Omental fat pad (tissue), 4 donors: Measurements from ENCODE around the gene DGKZ. TPM values are rescaled to one million over a fixed set of nuclear protein-coding genes. Genes with fewer than 3 reads are reported as not detected.
"Not testable (repeated sequence)": the region's sequence is repeated elsewhere in the genome, so short reads cannot be mapped to it uniquely, and the experiment has no call there.

Experiments
- ATAC-seq: fragments of 150-250 bp; one replicate; pipeline ENCODE4 v1.9.1; 2016; ENCODE audit warnings: mild to moderate bottlenecking, moderate library complexity; ENCODE audit not compliant: low FRiP score
- DNase-seq: peaks from one replicate; pipeline ENCODE4 v3.0.0-alpha.2; 2019; ENCODE audit warnings: low spot score
- total RNA-seq, 4 donors: library from RNA; depleted of rRNA; stranded (reverse); fragments of >200 nt; gene quantifications; one replicate each; pipeline ENCODE4 v1.1.0, GENCODE V29; 2016
- TF ChIP-seq, protein P1 (sequence below), 3 donors: fragments of 450-650 bp; IDR thresholded peaks; one replicate each; pipeline ENCODE4 v1.5.1; 2016 to 2017; ENCODE audit warnings: antibody characterized with exemption in 3 of 3, mild to moderate bottlenecking in 3 of 3, moderate library complexity in 2 of 3

Gene DGKZ
- total RNA-seq, 4 donors from 2014 or later: 29.2 to 79.4 (median 63.3) TPM

DNA sequence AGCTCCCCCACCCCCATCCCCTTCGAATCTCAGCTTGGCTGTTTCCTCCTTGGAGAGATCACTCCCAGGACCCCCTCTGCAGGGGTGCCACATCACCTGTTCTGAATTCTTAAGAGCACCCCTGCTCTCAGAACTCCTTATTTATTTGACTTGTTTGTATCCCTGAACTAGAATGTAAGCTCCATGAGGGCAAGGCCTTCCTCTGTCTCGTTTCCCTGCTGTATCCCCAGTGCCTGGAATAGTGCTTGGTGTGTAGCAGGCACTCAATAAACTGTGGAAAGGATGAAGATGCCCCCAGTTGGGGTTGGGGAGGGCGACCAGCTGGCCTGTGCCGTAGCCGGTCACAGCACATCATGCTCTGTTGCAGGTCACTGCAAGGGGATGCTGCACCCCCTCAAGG is 30.6 kb downstream of the DGKZ start:
- TF ChIP-seq, protein P1, sequence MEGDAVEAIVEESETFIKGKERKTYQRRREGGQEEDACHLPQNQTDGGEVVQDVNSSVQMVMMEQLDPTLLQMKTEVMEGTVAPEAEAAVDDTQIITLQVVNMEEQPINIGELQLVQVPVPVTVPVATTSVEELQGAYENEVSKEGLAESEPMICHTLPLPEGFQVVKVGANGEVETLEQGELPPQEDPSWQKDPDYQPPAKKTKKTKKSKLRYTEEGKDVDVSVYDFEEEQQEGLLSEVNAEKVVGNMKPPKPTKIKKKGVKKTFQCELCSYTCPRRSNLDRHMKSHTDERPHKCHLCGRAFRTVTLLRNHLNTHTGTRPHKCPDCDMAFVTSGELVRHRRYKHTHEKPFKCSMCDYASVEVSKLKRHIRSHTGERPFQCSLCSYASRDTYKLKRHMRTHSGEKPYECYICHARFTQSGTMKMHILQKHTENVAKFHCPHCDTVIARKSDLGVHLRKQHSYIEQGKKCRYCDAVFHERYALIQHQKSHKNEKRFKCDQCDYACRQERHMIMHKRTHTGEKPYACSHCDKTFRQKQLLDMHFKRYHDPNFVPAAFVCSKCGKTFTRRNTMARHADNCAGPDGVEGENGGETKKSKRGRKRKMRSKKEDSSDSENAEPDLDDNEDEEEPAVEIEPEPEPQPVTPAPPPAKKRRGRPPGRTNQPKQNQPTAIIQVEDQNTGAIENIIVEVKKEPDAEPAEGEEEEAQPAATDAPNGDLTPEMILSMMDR (IDR thresholded peaks at IDR 0.05): no peak
- DNase-seq (no peak), ATAC-seq (no peak)

DNA sequence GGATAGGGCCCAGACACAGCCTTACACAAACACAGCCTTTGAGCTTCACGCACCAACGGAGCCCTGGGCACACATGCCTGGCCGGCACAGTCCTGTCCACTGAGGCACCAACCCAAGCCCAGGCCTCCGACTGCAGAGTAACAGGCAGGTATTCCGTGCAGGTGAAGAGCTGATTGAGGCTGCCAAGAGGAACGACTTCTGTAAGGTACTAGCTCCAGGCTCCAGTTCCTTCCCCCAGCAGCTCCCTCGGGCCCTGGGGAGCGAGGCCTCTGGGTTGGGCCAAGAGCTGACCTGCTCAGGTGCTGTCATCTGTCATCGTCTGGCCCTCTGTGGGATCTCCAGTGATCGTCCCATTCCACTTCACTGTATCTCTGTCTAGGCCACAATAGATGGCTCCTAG is 31.0 kb downstream of the DGKZ start:
- no peak for DNase-seq
- TF ChIP-seq, protein P1 (IDR thresholded peaks at IDR 0.05): no peak
- no peak for ATAC-seq

DNA sequence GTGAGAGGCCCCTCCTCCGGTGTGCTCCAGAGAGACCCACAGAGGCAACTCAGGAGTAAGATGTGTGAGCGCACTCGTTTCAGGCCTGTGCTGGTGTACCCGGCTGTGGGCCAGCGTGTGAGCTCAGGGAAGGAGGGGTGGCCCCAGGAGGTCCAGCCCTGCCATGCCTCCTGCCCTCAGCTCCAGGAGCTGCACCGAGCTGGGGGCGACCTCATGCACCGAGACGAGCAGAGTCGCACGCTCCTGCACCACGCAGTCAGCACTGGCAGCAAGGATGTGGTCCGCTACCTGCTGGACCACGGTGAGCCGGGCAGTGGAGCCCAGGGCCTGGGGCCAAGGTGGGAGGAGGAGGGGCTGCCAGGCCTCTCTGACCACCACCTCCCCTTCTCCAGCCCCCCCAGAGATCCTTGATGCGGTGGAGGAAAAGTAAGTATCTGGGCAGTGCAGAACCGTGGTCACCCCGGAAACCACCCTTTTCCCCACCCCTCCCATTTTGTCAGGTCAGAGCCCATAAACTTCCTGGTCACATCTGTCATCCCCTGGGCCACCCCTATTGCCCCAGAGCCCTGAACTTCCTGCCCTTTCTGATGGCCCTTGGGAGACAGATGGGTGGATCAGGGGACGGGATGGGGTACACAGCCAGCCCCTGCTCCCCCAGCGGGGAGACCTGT is 31.7 kb downstream of the DGKZ start:
- TF ChIP-seq, protein P1 (IDR thresholded peaks at IDR 0.05): no peak
- DNase-seq (no peak), ATAC-seq (no peak)

DNA sequence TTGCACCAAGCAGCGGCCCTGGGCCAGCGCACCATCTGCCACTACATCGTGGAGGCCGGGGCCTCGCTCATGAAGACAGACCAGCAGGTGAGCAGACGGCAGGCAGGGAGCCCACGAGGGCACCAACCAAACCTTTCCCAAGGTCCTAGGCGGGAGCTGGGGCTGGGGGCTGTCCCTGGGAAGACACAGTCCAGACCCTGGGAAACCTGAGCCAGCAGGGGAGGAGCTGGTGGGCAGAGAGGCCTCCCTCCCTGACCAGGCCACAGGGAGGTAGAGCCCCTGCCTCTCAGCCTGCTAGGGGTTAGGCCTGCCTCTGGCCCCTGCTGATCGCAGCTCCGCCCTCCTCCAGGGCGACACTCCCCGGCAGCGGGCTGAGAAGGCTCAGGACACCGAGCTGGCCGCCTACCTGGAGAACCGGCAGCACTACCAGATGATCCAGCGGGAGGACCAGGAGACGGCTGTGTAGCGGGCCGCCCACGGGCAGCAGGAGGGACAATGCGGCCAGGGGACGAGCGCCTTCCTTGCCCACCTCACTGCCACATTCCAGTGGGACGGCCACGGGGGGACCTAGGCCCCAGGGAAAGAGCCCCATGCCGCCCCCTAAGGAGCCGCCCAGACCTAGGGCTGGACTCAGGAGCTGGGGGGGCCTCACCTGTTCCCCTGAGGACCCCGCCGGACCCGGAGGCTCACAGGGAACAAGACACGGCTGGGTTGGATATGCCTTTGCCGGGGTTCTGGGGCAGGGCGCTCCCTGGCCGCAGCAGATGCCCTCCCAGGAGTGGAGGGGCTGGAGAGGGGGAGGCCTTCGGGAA is 32.4 kb downstream of the DGKZ start:
- DNase-seq, ATAC-seq: not testable (repeated sequence)

DNA sequence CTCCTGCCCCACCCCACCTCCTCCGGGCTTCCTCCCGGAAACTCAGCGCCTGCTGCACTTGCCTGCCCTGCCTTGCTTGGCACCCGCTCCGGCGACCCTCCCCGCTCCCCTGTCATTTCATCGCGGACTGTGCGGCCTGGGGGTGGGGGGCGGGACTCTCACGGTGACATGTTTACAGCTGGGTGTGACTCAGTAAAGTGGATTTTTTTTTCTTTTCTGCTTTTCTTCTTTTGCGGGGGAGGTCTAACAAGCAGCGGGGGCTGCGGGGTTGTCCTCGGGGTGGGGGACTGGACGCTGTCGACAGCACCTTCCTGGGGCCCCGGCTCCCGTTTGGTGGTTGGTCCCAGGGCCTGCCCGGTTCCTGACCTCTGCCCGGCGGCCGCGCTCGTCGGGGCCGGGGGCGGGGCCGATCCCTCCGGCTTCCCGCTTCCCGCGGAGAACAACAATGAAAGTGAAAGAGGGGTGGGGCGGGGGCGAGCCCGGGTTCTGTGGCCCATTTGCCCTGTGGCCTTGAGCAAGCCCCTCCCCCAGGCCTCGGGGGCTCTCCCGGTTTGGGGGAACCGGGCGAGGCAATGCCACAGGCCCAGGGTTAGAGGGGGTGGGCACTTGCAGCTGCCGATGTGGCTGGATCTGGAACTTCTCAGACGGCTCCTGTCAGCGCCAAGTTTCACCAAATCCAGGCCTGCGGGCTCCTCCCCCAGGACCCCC is 33.2 kb downstream of the DGKZ start:
- peak; percentile 48 for DNase-seq
- TF ChIP-seq, protein P1 (IDR thresholded peaks at IDR 0.05): no peak
- peak; percentile 15 for ATAC-seq

DNA sequence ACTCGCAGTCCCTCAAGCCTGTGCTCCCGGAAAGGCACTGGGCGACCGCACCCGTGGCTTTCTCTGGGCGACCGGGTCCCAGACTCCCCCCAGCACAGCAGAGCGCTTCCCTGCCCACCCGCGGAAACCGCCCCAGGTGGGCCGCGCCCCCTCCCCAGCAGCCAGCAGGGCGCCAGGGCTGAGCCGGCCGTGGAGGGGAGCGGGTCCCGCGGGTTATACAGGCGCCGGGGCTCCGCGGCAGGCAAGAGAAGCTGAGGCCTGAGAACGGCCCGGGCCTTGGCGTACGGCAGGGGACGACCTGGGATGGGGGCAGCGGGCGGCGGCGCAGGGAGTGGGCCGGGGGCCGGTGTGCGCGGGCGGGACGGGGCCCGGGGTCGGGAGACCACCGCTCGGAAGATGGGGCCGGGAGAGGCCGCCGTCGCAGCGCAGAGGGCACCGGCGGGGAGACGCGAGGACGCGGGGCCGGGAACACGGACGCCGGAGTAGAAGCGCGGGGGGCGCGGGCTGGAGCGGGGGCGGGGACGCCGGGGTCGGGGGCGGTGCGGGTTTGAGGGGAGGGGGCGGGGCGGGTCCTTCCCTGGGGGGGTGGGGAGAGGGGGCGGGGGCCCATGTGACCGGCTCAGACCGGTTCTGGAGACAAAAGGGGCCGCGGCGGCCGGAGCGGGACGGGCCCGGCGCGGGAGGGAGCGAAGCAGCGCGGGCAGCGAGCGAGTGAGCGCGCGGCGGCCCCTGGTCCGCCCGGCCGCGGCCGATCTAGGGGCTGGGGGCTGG is 34.0 kb downstream of the DGKZ start, which contains the start of gene MDK:
Gene MDK, plus strand, starts transcription at position 622 of the 771 bp plus-strand sequence. CDS start 389 bp downstream, outside the sequence.
- DNase-seq: no peak
- TF ChIP-seq, protein P1 (IDR thresholded peaks at IDR 0.05): no peak
- peak; percentile 8 for ATAC-seq
